Natural killer cell (primary cell): ENCODE data around the gene POLR2J3. TPM values are rescaled to one million over a fixed set of nuclear protein-coding genes. Genes with fewer than 3 reads are reported as not detected.
"Not testable (repeated sequence)": the region's sequence is repeated elsewhere in the genome, so short reads cannot be mapped to it uniquely, and the experiment has no call there.

Experiments
- ATAC-seq, 3 donors: fragments of 150-1000 bp in 2 of 3; fragments of 200-7000 bp in 1 of 3; cut with Tn5 transposase; 1 replicate in 1 of 3; 2 replicates in 2 of 3; pipeline ENCODE4 v1.10.0; 2021; ENCODE audit warnings: mild to moderate bottlenecking in 2 of 3, moderate library complexity in 2 of 3
- DNase-seq, 2 donors: peaks; one replicate each; pipeline versions ENCODE4 v3.0.0 to v3.0.0-alpha.2; 2013 to 2021; ENCODE audit warnings: mixed read lengths in 1 of 2
- H3K27ac ChIP-seq: one replicate; pipeline ENCODE4 v1.5.1; 2013; ENCODE audit warnings: mild to moderate bottlenecking, low read length
- H3K27me3 ChIP-seq: one replicate; pipeline ENCODE4 v1.6.1; 2013; ENCODE audit warnings: low read length; ENCODE audit not compliant: control insufficient read depth, insufficient read depth
- H3K36me3 ChIP-seq: one replicate; pipeline ENCODE4 v1.6.1; 2013; ENCODE audit warnings: low read length; ENCODE audit not compliant: control insufficient read depth, insufficient read depth
- H3K4me1 ChIP-seq: one replicate; pipeline ENCODE4 v1.6.1; 2013; ENCODE audit warnings: low read length; ENCODE audit not compliant: control insufficient read depth, insufficient read depth
- H3K4me3 ChIP-seq: one replicate; pipeline ENCODE4 v1.5.1; 2013; ENCODE audit warnings: low read length
- H3K9me3 ChIP-seq: one replicate; pipeline ENCODE4 v1.6.1; 2013; ENCODE audit warnings: low read length; ENCODE audit not compliant: control insufficient read depth, insufficient read depth
- H3K27ac Mint-ChIP-seq, 2 donors: one replicate each; pipeline ENCODE4 v1.8.0; 2022; ENCODE audit warnings: mild to moderate bottlenecking in 2 of 2, mixed read lengths in 2 of 2, moderate library complexity in 1 of 2
- H3K27me3 Mint-ChIP-seq, 2 donors: one replicate each; pipeline ENCODE4 v1.8.0; 2022; ENCODE audit warnings: low read depth in 2 of 2, mixed read lengths in 2 of 2
- H3K36me3 Mint-ChIP-seq: one replicate; pipeline ENCODE4 v1.8.0; 2022; ENCODE audit warnings: mixed read lengths
- H3K4me1 Mint-ChIP-seq, 2 donors: one replicate each; pipeline ENCODE4 v1.8.0; 2022; ENCODE audit warnings: mixed read lengths in 2 of 2
- H3K4me3 Mint-ChIP-seq: one replicate; pipeline ENCODE4 v1.8.0; 2022; ENCODE audit warnings: mild to moderate bottlenecking, moderate library complexity, mixed read lengths
- H3K9me3 Mint-ChIP-seq, 2 donors: one replicate each; pipeline ENCODE4 v1.8.0; 2022; ENCODE audit warnings: mixed read lengths in 2 of 2
- WGBS: methylation state at CpG from one replicate; pipeline ENCODE4 v1.1.7; 2013; ENCODE audit warnings: missing lambda C conversion rate; ENCODE audit not compliant: insufficient coverage; 5-methylcytosine and 5-hydroxymethylcytosine counted together
- intact Hi-C: fragments of 100-400 bp; cut with micrococcal nuclease; formaldehyde crosslinking; loops from one replicate; pipeline ENCODE4 v1.14.2; 2022
- total RNA-seq, 4 donors: library from RNA; stranded (reverse); fragments of 120-200 nt in 1 of 4; gene quantifications; one replicate each; pipeline versions ENCODE4 v1.2.3 to v1.2.4, GENCODE V29; 2013 to 2022

Gene POLR2J3
- total RNA-seq, 3 donors from 2014 or later (not counting 1 experiment from before 2014, with no cell fraction given), result 120 to 150 (median 131) TPM

GRCh38 chr7:102531583-102531982 is 40.8 kb downstream of the POLR2J3 start:
- H3K4me3 Mint-ChIP-seq, H3K27ac ChIP-seq, H3K4me1 ChIP-seq, H3K4me3 ChIP-seq, H3K36me3 Mint-ChIP-seq, H3K27ac Mint-ChIP-seq, H3K36me3 ChIP-seq, H3K27me3 Mint-ChIP-seq, H3K27me3 ChIP-seq, intact Hi-C loops, DNase-seq, ATAC-seq, H3K4me1 Mint-ChIP-seq, H3K9me3 Mint-ChIP-seq, H3K9me3 ChIP-seq: not testable (repeated sequence)
- no CpG with 5 or more reads among the region's 7 CpGs for WGBS

- H3K36me3 Mint-ChIP-seq, H3K27ac ChIP-seq, H3K9me3 Mint-ChIP-seq, H3K27me3 ChIP-seq, DNase-seq, H3K4me3 ChIP-seq, ATAC-seq, H3K36me3 ChIP-seq, H3K4me1 Mint-ChIP-seq, H3K4me3 Mint-ChIP-seq, H3K9me3 ChIP-seq, H3K27me3 Mint-ChIP-seq, intact Hi-C loops, H3K4me1 ChIP-seq, H3K27ac Mint-ChIP-seq: not testable (repeated sequence)
- WGBS, result 100% methylated on average over 1 of the region's 13 CpGs
Observed at GRCh38 chr7:102527822-102528793, 44.3 kb downstream of the POLR2J3 start.

GRCh38 chr7:102527182-102527581 is 45.2 kb downstream of the POLR2J3 start:
- H3K27ac Mint-ChIP-seq, result not testable (repeated sequence)

GRCh38 chr7:102524803-102525202 is 47.6 kb downstream of the POLR2J3 start:
- H3K36me3 ChIP-seq, H3K4me3 ChIP-seq, H3K36me3 Mint-ChIP-seq, H3K27ac ChIP-seq, H3K27ac Mint-ChIP-seq, H3K4me1 ChIP-seq, H3K9me3 ChIP-seq, H3K27me3 ChIP-seq, intact Hi-C loops, ATAC-seq, H3K4me3 Mint-ChIP-seq, H3K4me1 Mint-ChIP-seq, DNase-seq, H3K27me3 Mint-ChIP-seq, H3K9me3 Mint-ChIP-seq: not testable (repeated sequence)
- no CpG with 5 or more reads among the region's 2 CpGs for WGBS

More at GRCh38 chr7:102527182-102527581, 45.2 kb downstream of the POLR2J3 start:
- H3K4me1 ChIP-seq, H3K36me3 ChIP-seq, H3K27ac ChIP-seq, H3K9me3 Mint-ChIP-seq, H3K36me3 Mint-ChIP-seq, DNase-seq, intact Hi-C loops, H3K27me3 ChIP-seq, H3K9me3 ChIP-seq, H3K27me3 Mint-ChIP-seq, H3K4me1 Mint-ChIP-seq, H3K4me3 Mint-ChIP-seq, ATAC-seq, H3K4me3 ChIP-seq: not testable (repeated sequence)
- no CpG with 5 or more reads among the region's 8 CpGs for WGBS

GRCh38 chr7:102520797-102521196 is 51.6 kb downstream of the POLR2J3 start:
- H3K4me3 Mint-ChIP-seq, H3K9me3 ChIP-seq, DNase-seq, H3K4me1 Mint-ChIP-seq, H3K27me3 Mint-ChIP-seq, H3K27ac ChIP-seq, intact Hi-C loops, H3K4me3 ChIP-seq, H3K27me3 ChIP-seq, H3K36me3 Mint-ChIP-seq, ATAC-seq, H3K36me3 ChIP-seq, H3K27ac Mint-ChIP-seq, H3K9me3 Mint-ChIP-seq, H3K4me1 ChIP-seq: not testable (repeated sequence)
- no CpG with 5 or more reads among the region's 5 CpGs for WGBS

- H3K27me3 ChIP-seq, H3K36me3 Mint-ChIP-seq, H3K27ac ChIP-seq, H3K4me3 ChIP-seq, H3K9me3 ChIP-seq, H3K4me1 Mint-ChIP-seq, H3K9me3 Mint-ChIP-seq, H3K4me1 ChIP-seq, H3K36me3 ChIP-seq, H3K27ac Mint-ChIP-seq, H3K27me3 Mint-ChIP-seq, intact Hi-C loops: not testable (repeated sequence)
- H3K4me3 Mint-ChIP-seq, result peak within 1 kb of the TSS; percentile 55
- WGBS, result no CpG with 5 or more reads among the region's 61 CpGs
- peak; percentile 98 to 100 (median 99) for ATAC-seq
- peak in 1 of 2 donors; percentile 47 for DNase-seq
Observed at GRCh38 chr7:102517550-102518147, 54.7 kb downstream of the POLR2J3 start, which contains the start of gene RASA4B. RASA4B (minus strand) TSS chr7:102517777; CDS start chr7:102517710, 67 bp downstream.
